HL-60/S4 (cell line): ENCODE data around the gene DSCAML1.

Source experiments
- in situ Hi-C: fragments of 300-500 bp; cut with MboI; formaldehyde crosslinking; loops from 2 replicates; pipeline ENCODE4 v1.14.3; 2022; ENCODE audit warnings: low sequenced_read_pairs

The DSCAML1 gene

DNA sequence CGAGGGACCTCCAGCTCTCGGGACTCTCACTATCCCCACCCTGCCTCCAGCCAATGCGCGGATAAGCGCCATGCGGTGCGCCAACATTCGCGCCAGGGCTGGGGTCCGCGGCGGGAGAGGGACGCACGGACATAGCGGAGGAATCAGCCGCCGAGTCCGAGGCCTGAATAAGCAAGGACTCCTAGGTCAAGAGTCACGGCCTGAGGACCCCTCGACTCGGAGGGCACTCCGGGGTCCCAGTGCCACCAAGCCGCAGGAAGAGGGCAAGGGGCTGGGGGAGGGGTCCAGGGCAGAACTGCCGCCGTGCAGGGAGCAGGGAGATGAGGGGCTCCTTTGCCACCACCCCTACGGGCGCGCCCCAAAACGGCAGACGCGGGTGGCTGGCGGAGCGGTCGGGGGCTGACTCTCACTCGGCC is 552 bp downstream of the DSCAML1 start:
- in situ Hi-C loops, result no loop called here

DNA sequence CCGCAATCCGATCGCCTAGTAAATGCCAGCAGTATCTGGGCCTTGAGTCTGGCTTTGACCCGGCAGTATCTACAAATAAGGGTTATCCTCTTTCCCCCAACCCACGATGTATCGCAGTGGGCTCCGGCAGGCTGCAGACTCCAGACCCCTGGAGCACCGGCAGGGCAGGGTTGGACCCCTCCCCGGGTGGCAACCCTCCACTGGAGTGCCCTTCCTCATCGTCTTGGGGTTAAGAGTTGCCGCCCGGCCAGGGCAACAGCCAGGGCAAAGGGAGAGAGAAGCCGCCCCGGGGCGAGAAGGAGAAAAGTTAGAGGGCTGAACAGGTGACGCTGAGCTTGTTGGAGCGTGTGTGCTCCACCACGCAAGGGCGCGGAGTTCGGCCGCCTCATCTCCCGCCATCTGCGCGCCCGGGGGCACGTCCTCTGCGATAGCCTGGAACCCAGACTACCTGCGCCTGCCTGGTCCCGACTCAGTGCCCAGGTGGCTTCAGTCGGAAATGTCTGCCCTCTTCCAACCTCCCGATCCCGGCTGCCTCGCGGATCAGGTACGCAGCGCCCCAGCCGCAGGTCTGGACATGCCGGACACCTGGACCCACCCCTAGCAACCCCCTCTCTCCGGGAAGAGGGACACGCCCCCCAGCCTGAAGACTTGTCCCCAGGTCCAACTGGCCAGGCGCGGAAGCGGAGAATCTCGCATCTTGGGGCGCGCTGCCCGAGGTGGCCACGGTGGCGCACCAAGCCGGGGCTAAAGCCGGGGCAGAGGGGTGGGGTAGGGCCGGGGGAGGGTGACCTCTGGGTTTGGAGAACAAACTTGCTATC is 1.2 kb downstream of the DSCAML1 start:
- in situ Hi-C loops, result no loop called here

DNA sequence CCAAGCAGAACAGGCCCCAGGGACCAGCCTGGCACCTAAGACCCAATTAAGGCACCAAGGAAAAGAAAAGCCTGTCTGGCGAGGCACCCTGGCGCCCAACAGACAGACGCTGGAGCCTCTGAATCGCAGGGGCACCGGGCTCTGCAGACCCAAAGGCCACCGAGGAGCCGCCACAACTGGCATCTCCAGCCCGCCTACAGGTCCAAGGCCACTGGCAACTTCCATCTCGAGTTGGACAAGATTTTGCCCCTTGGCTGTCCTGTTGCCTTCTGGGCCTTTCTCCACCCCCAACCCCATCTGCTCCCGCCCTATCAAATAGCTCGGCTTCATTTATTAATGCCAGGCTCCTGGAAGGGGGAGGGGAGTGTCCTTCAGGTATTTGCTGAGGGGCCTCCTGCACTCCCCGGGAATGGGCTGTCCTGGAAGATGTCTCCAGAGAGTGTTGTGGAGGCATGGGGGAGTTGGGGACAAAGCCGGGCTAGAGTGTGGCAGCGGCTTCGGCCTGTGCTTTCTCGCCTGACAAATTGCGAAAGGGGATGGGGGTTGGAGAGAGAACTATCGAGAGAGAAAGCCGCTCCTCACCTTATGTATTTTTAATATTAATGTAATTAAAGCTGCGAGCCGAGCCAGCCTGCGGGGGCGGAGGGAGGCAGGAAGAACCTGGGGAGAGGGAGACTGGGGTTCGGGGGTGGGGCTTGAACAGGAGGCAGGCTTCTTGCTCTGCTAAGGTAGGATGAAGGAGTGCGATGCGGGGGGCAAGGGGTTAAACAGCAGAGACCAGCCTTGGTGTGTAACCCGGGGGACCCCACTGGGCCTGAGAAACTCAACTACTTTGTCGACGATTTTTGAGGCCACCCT is 2.0 kb downstream of the DSCAML1 start:
- in situ Hi-C loops, result no loop called here

DNA sequence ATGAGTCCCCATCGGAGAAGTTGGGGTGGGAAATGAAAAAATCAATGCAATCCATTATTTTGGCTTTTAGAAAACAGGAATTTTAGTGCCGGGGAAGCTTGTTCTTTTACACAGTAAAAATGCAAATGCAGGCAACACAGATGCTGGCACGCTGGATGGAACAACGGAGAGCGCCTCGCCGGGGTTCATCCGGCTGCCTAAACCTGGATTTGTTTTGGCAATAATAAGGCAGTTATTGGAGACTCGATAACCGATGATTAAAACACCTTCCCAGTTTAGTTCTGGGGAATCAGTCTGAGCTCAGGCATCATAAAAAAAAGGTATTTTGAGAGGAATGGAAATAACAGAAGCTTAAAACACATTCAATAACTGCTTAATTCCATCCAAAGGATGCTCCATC is 2.9 kb downstream of the DSCAML1 start:
- in situ Hi-C loops, result no loop called here

DNA sequence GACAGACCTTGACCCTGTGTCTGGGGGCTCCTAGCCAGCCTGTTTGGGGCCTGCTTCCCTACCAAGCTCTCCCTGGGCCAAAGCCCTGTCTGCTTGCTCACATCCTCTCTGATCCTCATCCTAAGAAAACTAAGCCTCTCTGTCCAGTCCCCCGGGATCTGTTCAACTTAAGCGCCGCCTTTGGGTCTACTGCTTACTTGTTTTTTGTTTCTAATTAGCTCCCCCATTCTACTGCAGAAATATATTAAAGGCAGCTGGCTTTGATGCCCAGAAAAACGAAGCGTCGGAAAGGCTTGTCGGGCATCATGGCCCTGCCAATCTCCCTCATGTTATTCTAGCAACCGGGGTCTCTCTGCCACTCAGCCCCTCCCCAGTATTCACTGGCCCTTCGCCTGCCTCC is 3.4 kb downstream of the DSCAML1 start:
- in situ Hi-C loops, result no loop called here

DNA sequence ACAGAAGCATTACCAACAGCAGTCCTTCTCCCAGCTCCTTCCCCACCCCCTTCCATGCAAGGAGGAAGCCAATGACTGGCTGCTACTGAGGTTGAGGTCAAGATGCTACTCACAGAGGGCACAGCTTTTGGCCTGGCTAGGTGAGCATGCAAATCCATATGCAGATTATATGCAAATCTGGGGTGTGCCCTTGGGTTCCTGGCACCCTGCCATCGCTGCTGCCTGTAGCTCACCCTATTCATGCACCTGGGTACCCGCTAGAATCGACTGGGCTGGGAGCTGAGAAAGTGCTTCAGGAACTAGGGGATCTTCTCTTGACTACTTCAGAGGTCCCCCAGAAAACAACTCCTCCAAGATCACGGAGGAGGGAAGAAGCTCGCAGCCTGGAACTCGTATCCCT is 4.0 kb downstream of the DSCAML1 start:
- in situ Hi-C loops, result no loop called here

DNA sequence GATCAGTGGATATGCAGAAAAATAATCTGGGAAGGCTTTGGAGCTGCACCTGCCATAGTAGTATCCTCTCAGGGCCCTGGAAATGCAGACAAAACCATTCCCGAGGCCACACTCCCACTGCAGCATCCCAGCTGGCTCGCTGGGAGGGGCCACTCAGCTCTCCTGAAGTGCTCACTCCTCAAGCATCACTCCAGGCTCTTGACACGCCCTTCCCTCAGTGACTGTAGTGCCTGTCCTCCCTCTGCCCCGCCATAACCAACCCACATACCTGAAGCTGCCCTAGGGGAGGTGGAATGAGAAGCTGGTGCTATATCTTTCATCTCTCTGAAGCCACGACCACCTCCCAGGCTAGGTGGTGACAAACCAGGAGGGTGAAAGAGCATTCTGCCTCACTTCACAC is 4.8 kb downstream of the DSCAML1 start:
- in situ Hi-C loops, result no loop called here

DNA sequence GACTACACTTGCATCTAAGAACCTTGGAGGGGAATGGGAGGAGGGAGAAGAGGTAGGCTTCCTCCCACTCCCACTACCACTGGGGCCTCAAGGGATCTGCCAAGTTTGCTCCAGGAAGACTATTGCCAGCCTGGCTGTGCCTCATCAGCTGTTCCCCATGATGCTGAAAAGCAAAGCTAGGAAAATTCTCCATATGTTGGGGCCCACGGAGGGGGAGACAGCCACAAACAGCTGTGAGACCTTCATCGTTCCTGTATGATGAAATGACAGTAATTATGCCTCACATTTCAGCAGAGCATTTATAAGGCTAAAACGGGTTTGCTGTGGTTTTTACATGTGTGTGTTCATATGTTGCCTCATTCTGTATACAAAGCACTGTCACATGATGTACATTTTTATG is 6.7 kb downstream of the DSCAML1 start:
- in situ Hi-C loops, result no loop called here

DNA sequence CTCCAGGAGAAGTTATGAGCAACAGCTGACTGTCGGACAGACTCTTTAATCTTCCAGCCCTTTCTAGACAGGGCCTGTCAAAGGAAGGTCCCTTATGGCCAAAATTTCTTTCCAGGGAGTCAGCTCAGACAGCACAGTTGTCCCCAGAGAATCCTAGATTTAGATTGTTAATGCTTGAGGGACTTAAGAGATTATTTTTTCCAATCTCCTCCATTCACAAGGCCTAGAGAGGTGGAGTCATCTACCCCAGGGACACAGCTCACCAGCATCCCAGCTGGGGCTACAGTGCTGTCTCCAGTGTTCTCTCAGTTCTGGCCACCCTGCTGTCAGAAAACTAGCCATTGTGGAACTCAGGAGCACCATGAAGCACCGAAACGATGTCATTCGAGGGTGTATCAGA is 7.8 kb downstream of the DSCAML1 start:
- in situ Hi-C loops, result no loop called here

DNA sequence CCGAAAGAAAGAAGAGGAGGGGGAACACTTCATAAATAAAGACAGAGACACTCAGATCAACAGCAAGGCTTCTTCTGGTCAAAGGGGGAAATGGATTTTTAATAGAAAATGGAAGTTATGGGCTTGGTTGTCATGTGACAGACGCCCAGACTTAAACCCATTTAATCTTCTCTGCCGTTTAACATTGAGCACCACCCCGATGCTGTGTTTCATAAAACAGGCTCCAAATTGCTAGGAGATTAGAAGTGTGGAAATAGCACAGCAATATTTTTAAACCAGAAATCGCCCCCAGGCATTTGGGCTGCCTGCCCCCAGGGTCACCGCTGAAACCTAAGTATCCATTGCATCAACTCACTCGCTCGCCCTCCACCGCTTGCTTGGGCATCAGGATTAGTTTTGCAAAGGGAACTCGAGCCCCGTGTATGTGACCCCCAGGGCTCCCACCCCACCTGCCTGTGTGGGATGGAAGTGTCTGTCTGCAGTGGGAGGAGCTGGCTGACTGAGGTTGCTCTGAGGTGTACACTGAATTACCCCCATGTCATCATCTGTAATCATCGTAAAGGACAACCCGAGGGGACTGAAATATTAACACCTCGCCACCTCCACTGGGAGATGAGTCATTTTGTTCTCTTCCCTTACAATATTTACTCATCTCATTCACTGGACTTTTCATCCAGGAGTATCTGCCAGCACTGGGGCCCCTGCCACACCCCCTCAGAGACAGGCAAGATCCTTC is 10.7 kb downstream of the DSCAML1 start:
- in situ Hi-C loops, result no loop called here

DNA sequence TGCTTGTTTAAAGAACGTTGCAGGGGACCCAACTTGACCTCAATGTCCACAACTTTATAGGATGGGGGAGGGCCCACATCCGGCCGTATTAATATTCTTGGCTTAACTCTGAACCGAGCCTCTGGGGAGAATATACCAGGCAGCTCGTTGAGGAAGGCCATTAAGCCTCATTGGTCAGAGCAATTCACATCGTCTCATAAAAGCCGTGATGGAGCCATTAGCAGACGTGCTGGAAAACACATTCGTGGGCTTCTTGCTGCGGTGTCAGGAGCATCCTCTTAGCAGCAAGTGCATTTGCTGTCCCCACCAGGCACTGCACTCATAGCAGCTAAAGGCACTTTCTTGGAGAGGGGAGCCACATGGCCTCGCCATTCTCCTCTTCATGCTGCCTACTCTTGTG is 14.9 kb downstream of the DSCAML1 start:
- in situ Hi-C loops, result no loop called here

DNA sequence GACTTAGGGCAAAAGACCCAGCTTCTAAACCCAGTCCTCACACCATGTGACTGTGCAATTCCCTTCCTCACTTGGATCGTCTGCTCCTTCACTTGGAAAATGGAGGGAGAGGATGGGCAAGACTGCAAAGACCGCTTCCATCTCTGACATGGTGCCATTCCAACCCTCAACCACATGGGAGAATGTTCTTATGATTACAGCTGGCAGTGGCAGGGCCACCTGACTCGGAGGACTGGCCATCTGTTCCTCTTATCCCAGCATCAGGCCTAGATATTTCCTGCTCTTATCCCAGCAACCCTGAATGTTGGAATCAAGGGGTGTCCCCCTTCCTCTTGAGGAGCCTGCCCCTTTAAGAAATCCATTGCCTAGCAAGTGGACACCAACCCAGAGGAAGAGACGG is 15.4 kb downstream of the DSCAML1 start:
- in situ Hi-C loops, result no loop called here

DNA sequence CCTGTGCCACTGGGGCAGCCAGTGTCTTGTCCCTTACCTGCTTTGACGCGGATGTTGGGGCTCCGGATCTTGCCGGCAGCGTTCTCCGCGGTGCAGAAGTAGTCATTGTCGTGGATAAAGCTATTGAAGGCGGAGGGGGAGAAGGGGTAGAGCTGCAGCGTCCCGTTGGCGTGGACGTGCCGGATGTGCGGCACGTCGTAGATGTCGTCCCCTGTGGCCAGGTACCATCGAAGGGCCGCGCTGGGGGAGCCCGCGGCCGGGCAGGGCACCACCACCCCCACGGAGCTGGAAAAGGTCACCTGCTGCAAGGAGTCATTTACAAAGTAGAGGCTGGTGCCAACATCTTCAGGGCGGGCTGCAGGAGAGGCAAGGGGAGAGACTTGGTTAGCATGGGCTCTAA is 16.6 kb downstream of the DSCAML1 start:
- in situ Hi-C loops, result no loop called here

DNA sequence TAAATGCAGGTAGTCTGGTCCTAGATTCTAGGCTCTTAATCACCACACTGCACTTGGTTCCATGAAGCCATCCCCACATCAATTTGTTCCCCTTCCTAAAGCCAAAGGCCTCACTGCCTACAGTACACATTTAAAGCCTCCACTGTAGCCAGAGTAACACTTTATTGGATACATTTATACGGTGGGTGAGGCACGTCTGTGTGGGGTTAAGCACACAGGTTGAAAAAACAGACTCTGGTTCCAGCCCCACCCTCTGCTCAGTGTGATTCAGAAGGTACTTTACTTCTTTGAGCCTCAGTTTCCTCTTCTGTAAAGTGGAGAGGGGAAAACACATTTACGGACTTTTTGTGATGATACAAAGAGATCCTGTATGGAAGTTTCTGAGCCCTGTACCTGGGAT is 22.5 kb downstream of the DSCAML1 start:
- in situ Hi-C loops, result no loop called here

DNA sequence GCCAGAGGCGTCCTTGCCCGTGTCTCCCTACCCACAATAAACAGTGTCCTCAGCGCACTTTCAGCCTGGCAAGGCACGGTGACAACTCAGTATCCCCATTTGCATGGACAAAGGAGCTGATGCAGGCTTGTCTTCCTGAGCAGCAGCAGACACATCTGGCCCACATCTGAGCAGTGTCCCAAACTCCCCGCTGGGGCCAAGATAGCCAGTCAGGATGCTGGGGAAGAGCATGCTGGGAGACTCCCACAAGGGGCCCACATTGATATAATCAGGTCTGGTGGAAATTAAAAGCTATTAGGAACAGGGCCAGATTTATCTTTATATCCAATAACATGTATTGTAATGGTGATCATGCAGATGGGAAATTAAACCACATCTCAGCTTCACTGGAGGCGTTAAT is 24.7 kb downstream of the DSCAML1 start:
- in situ Hi-C loops, result no loop called here

DNA sequence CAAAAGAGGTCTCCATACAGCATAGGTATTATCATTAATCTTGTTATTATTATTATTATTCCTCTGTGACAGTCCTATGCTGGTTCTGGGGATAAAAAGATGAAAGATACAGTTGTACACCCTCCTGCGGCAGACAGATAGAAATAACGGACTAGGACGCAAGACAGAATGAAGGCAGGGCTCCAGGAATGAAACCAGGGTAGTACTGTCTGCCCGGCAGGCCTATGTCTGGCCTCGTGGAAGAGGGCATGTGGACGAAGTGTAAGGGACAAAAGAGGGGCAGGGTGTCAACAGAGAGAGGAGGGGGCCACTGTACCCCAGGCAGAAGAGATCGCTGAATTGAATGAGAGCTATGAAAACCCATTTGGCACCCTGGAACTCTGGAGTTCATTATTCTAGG is 25.2 kb downstream of the DSCAML1 start:
- in situ Hi-C loops, result no loop called here

DNA sequence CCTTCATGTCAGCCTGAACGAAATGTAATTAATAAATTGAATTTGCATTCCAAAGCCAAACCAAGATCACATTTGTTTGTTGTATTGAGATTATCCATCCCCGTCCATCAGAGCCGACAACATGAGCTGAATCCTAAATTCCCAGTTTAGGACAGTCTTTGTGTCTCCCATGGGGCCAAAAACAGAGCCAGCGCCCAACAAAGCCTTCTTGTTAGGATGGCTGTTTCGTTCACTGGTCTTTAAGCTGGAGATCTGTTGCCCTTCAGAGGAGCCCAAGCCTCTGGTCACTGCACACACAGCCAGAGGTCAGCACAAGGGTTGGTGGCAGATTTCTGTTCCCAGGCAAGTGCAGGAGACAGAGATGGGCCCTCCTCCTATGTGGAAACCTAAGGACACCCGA is 25.8 kb downstream of the DSCAML1 start:
- in situ Hi-C loops, result no loop called here

DNA sequence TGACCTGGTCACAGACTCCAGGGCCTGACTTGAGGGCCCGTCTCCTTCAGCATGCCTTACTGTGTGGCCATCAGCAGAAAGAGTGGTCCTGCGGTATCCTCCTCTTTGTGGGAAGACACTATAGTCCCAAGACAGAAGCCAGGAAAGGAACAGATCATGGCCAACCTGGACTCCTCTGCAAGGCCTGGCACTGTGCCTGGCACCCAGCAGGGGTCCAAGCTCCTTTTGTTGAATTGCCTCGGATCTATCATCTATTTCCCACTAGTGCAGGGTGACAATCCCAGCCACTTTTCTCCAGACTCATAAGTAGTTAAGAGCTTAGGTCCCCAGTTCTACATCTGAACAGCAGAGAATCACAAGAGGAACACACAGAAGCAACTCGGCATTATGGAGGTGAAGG is 27.0 kb downstream of the DSCAML1 start:
- in situ Hi-C loops, result no loop called here

DNA sequence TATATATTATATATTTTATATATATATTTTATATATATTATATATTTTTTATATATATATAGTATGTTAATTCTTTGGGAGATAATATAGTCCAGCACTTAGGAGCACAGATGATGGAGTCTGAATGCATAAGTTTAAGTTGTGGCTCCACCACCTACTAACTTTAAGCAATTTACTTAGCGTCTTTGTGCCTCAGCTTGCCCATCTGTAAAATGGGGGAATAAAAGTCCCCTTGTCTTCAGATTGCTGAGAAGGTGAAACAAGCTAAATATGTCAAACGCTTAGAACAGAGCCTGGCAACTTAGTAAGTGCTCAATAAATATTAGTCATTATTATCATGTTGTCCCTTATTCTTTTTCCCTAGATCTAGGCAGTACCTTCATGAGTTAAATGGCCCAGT is 27.5 kb downstream of the DSCAML1 start:
- in situ Hi-C loops, result no loop called here

DNA sequence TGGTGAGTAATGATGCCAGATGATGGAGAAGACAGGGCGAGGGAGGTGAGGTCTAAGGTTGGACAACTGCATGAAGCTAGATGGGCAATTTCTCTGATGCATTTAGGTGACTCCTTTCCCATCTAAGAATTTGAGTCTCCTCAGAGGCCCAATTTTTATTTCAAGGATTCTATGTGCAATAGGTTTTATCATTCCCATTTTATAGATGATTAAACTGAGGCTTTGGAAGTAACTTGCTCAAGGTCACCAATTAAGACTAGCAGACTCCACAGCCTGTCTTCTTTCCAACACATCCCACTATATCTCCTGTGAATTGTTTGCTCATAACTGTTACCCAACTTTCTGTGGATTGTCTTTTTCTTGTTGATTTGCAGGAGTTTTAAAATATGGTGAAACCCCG is 28.5 kb downstream of the DSCAML1 start:
- in situ Hi-C loops, result no loop called here

DNA sequence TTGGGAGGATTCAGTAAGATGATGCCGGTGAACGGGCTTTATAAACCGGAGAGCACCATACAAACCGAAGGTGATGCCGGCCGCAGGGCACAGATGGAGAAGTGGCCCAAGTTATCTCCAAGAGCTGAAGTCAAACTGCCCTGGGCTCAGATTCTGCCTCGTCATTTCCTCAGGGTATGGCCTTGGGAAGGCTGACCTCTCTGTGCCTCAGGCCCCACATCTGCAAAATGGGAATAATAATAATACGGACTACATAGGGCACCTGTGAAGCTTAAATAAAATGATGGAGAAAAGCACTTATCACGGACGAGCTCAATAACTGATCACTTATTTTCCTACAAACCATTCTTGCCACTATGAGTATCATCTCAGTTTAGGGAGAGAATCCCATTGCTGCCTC is 29.9 kb downstream of the DSCAML1 start:
- in situ Hi-C loops, result no loop called here

DNA sequence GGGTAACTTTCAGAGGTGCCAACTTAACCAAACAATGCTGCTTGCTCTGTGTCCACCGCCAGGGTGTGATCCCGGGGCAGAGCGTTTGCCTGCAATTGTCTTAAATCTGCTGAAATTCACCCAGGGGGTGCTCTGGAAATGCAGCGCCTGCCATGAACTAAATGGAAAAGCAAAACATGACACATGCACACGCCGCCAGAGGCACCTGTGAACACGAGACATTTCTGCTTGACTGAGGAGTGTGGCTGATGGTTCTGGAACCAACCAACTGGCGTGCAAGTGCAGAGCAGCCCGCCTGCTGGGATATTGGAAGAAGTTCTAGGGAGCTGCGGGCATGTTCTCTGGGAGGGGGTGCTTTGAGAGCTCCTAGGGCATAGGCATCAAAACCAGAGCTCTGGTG is 30.4 kb downstream of the DSCAML1 start:
- in situ Hi-C loops, result no loop called here
